G401 (cell line): ENCODE data around the gene HEXD. TPM values are rescaled to one million over a fixed set of nuclear protein-coding genes. Genes with fewer than 3 reads are reported as not detected.
"Not testable (repeated sequence)": the region's sequence is repeated elsewhere in the genome, so short reads cannot be mapped to it uniquely, and the experiment has no call there.

Experiments
- DNase-seq: peaks from one replicate; pipeline ENCODE4 v3.0.0-alpha.2; 2015; ENCODE audit warnings: low spot score
- in situ Hi-C: cut with HindIII; loops from 2 replicates; pipeline ENCODE4 v1.10.0; 2016; ENCODE audit warnings: low sequenced_read_pairs, mixed read lengths
- total RNA-seq: library from RNA; depleted of rRNA; stranded (reverse); fragments of >200 nt; shearing (Covaris generic); gene quantifications from 2 replicates; pipeline ENCODE4 v1.2.3, GENCODE V29; 2014

HEXD gene
- total RNA-seq, 1 experiment from 2014 or later: 27.4 TPM

DNA sequence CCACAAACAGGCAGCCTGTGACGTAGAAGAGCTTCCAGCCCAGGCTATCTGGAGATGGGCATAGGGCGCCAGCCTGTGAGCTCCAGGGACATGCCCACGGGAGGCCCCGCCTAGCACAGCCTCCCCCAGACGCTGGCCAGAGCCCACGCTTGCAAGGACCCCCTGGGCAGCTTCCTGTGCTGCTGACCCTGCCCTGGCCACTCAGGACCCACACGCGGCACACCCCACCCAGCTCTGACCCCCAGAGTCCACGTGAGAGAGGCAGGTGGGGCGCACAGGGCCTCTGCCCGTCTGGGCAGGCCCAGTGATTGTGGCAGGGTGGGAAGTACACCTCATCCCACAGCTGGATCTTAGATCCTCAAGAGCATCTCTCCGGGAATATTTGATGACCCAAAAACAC, 28.5 kb downstream of the HEXD start:
- in situ Hi-C loops: no loop called here
- no peak for DNase-seq

DNA sequence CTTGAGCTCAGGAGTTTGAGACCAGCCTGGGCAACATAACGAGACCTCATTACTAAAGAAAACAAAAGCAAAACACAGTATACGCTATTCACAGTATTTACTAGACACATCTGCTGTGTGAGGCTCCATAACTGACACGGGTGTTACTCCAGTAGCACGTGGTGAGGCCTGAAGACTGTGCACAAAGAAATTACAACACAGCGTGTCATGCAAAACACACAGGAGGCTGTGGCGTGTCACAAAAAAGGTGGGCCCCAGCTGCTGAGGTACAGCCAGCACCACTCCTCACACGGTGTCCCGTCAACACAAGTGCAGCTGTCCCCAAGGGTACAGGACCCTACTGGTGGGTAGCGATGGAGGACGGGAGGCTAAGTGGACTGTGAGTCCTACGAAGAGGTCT, 29.7 kb downstream of the HEXD start:
- in situ Hi-C loops: no loop called here
- no peak for DNase-seq

DNA sequence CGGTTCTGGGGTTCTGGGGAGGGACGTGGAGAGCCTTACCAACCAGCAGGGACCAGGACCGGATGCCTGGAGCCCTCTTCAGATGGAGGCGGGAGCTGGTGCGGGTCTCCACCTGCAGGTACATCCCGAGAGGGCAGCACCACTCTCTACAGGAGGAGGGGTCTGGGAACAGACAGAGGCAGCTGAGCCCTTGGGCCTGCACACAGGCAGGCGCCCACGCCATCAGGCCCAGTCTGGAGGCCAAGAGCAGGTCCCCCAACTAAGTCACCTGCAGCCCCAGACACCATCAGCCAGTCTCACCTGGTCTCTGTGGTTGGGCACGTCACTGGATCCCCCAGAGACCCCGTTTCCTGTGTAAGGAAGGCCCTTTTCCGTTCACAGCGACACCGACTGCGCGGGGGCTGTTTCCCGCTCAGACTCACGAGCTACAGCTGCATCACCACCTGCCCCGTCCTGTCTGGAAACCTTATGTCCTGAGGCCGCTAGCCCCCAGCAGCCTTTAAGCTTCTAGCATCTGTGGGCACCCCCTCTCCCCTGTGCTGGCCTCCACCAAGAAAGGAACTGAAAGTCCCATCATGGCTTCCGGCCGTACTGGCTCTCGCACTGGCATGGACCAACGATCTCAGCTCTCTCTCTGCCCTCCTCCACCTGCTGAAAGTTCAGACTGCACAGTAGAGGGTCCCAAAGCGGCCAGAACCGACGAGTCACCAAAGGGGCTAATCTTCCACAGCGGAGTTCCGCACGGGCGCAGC, 31.2 kb downstream of the HEXD start:
- in situ Hi-C loops: no loop called here
- no peak for DNase-seq

DNA sequence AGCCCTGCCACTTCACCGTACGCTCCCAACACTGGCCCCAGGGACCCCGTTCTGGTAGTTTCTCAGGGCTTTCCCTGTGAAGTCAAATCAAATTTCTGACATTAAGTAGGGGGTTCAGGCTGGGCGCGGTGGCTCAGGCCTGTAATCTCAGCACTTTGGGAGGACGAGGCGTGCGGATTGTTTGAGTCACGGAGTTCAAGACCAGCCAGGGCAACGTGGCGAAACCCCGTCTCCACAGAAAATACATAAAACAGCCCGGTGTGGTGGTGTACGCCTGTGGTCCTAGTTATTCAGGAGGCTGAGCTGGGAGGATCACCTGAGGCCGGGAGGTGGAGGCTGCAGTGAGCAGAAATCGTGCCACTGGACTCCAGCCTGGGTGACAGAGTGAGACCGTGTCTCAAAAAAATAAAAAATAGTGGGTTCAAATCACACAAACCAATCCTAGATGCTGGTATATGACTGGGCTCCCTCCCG, 31.8 kb downstream of the HEXD start:
- DNase-seq: no peak
- in situ Hi-C loops: no loop called here

DNA sequence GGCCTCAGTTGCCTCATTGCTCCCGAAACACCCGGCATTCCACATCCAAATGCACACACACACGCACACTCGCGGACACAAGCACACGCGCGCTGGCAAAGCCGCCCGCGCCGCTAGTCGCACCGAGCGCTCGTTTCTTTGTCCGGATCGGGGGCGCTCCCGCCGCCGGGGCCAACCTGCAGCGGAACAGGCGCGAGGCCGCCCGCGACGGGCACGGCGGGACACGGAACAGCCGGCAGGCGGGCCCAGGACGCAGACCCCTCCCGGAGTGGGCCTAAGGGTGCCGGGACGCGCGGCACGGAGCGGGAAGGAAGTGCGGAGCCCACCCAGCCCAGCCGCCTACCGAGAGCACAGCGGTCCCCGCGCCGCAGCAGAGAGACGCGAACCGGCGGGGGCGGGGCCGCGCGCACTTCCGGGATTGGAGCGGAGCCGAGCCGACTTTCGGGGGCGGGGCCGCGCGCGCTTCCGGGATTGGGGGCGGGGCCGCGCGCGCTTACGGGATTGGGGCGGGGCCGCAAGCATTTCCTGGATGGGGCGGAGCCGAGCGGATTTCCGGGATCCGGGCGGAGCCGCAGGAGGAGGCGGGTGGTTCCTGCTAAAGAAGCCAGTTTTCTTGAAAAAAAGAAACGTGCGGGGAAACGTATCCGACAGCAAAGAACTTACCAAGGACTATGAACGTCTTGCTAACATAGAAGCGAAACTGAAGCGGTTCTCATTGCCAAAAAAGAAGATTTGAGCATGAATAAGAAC, 32.4 kb downstream of the HEXD start, which contains the start of gene CYBC1:
TSS of gene CYBC1 (minus strand) at position 396 of the 750 bp plus-strand sequence. CDS start 1,498 bp downstream, outside the sequence.
- in situ Hi-C loops: no loop called here

DNA sequence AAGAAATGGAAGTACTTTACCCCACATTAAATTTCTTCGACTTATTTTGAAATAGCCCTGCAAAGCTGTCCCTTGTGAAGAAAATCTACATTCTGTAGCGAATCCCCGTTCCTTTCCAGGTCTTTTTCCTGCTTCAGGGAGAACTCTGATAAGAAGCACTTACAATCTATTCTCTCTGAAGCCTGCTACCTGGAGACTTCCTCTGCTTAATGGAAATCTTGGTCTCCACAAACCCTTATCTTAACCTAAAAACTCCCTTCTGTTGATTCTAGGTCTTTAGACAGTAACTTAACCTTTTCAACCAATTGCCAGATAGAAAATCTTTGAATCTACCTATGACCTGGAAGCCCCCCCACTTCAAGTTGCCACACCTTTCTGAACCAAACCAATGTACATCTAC, 34.0 kb downstream of the HEXD start:
- in situ Hi-C loops: no loop called here
- DNase-seq: no peak

More for the DNA sequence above, 32.4 kb downstream of the HEXD start, which contains the start of gene CYBC1:
- peak; percentile 90 for DNase-seq

DNA sequence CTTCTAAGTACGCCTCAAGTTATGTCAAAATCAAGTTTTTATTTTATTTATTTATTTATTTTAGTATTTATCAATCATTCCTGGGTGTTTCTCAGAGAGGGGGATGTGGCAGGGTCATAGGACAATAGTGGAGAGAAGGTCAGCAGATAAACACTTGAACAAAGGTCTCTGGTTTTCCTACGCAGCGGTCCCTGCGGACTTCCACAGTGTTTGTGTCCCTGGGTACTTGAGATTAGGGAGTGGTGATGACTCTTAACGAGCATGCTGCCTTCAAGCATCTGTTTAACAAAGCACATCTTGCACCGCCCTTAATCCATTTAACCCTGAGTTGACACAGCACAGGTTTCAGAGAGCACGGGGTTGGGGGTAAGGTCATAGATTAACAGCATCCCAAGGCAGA, 35.0 kb downstream of the HEXD start:
- in situ Hi-C loops, DNase-seq: not testable (repeated sequence)

DNA sequence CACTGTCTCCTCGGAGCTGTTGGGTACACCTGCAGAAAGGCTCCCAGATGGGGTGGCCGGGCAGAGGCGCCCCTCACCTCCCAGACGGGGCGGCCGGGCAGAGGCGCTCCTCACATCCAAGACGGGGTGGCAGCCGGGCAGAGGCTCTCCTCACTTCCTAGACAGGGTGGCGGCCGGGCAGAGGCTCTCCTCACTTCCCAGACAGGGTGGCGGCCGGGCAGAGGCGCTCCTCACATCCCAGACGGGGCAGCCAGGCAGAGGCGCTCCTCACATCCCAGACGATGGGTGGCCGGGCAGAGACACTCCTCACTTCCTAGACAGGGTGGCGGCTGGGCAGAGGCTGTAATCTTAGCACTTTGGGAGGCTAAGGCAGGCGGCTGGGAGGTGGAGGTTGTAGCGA, 35.6 kb downstream of the HEXD start:
- in situ Hi-C loops: not testable (repeated sequence)

DNA sequence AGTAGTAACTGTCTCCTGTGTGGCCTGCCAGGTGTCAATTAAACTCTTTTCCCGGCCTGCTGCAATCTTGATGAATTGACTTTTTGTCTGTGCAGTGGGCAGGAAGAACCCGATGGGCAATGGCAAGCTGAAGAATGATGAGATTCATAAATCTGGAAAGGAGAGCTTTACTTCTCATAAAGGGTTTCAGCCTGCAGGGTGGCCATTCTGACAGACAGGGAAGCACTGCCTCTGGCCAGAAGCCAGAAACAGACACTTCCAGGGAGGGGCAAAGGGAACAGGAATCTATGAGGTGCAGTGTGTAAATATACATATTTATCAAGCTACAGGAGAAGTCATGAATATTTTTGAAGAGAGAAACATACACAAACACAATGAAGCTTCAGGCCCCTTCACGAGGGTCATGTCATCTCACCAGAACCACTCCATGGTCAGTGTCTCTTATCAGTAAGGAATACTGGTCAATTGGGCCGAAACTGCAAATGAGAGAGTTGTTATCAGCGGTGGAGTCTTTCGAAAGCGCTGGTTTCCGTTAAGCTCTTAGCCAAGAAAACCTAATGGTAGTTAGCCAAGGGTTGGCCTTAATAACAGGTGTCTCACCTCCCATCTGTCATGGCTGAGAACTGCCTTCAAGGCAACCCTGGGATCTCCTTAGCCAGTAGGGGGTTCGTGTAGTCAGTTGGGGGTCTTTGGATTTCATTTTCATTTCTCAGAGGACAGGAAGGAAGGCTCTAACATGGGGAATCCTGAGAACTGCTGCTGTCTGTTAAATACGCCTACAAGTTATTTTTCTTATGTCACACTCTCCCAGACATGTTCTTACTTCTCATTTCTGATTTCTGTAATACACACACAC, 39.2 kb downstream of the HEXD start:
- DNase-seq: no peak
- in situ Hi-C loops: no loop called here

More for the DNA sequence above, 35.6 kb downstream of the HEXD start:
- DNase-seq: not testable (repeated sequence)

DNA sequence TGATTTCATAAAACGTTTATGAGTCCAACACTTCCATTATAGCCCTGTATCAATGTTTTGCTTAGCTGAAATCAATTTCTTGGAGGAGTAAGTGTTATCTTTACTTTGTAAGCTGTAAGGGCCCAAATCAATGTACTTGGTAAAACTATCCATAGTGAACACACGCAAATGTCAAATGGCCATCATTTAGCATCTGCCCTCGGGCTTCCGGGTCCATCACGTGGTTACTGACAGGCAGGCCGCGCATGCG, 39.7 kb downstream of the HEXD start:
- DNase-seq: no peak
- in situ Hi-C loops: no loop called here

DNA sequence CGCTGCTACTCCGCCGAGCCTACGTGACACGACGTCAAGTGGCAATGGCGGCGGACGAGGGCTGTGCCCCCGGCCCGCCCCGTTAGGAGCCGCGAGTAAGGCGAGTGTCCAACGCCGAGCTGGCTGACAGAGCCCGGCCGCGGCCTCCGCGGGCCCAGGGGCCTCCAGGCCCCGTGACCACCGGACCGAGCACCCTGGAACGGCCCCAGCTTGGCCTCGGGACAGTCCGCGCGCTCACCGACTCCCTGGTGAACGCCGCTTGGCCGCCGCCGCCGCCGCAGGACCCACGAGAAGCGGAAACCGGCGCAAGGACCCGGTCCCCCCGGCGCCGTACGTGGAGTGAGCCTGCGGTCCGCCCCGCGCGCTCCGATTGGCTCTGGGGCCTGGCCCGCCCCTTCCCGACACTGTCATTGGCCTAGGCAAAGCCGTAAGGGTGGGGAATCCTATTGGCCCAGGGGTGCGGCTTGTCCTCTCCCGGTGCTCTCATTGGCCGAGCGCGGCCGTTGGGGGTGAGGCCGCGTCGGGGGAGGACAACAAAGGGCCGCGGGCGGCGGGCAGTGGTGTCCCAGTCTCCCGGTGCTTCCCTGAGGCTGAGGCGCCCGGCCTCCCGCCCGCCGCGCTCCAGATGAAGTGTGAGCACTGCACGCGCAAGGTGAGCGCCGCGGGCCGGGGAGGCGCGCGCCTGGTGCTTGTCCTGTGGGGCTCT, 40.2 kb downstream of the HEXD start, which contains the start of gene NARF:
TSS of gene NARF (plus strand) at position 563 of the 706 bp plus-strand sequence. CDS start at position 626, 63 bp downstream.
- in situ Hi-C loops: no loop called here
- DNase-seq: peak; percentile 99

DNA sequence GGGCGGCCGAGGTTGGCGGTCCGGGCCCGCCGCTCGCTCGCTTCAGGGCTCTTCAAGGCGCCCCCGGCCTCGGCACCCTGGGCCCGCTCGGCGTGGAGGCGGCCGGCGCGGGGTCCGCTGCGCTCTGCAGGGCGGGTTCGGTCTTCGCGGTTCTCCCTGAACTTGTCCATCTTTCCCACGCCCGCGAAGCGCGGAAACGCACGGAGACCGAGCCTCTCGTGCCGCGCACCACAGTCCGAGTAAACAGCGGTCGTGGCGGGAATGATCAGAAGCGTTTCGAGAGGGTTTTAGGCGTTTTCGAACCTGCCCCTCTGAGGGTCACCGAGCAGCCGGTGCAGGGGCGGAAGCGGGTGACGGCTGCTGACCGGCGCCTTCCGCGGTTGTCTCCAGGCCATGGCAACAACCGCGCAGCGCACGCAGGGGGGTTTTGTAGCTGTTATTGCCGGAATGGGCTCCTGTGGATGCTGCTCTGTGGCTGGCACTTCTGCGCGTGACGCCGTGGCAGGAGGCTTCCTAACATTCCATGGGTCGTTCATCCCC, 40.8 kb downstream of the HEXD start:
- DNase-seq: peak; percentile 16
- in situ Hi-C loops: no loop called here

DNA sequence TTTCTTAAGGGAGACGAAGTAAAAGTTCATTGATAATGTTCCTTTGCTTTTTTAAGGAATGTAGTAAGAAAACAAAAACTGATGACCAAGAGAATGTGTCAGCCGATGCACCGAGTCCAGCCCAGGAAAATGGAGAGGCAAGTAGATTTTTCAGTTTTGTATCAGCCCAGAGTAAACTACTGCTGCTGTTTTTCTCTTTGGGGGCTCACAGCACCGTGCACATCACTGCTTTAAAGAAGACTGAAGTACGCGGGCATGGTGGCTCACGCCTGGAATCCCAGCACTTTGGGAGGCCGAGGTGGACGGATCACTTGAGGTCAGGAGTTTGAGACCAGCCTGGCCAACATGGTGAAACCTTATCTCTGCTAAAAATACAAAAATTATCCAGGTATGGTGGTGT, 41.8 kb downstream of the HEXD start:
- DNase-seq, in situ Hi-C loops: not testable (repeated sequence)

DNA sequence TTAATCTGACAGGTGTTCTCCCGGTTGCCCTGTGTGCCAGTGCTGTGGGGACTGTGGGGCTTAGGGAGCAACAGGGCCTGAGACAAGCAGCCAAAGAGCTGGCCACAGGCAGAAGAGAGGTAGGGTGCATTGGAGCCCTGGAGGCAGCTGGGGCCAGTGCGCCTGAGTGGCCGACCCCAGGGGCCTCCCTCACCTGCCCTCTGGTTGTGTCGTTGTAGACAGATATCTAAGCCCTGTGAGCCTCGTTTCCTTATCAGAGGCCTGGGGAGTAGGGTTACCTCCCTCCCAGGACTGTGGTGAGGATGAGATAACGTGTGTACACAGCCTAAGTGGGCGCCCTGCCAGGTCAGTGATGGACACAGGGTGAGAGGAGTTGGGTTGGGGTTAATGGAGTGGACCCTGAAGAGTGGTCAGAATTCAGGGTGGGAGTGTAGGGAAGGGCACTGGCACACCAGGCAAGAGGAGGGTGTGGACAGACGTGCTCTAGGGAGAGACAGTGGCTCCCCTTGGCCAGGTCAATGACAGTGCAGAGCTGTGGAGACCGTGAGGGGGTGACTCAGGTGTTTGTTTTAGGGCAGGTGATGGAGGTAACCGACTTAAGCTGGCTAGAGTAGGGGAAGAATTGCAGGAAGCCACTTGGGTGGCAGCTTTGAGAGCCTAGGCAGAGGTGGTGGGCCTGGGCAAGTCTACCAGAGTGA, 43.8 kb downstream of the HEXD start:
- no peak for DNase-seq
- in situ Hi-C loops: no loop called here

DNA sequence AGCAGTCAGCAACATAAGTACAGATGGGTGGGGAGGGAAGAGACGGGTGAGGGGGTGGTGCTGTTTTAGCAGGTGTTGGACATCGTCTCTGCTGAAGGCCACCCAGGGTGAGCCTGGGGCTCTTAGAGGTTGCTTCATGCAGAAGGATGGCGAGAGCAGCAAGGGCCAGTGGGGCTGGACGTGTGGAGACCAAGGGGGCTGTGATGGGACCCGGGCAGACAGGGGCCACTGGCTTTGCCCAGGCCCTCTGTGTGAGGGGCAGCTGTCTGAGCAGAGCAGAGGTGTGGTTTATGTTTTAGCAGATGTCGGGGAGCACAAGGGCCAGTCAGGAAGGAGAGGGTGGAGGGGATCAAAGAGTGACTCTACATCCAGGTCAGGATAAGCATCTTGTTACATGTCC, 45.2 kb downstream of the HEXD start:
- in situ Hi-C loops: no loop called here
- no peak for DNase-seq

DNA sequence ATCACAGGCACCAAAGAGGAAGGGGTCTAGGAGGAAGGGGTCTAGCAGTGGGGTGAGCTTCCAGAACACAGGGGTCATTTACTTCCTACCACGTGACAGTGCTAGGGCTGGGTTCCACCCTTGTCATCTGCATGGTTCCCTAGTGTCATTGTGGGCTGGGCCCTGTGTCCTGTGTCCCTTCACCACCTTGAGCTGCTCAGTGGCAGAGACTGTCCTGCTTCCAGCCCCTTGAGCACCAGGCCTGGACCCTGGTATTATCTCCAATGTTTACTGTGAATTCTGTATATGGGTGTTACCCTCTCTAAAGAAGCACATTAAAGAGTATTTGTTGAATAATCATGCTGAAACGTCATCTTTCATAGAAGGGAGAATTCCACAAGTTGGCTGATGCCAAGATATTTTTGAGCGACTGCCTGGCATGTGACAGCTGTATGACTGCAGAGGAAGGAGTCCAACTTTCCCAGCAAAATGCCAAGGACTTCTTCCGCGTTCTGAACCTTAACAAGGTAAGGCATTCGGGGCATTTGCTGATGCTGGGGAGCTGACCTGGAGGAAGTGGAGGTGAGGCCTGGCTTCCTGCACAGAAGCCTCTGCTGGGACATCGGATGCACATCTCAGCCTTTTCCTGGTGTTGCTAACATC, 45.9 kb downstream of the HEXD start:
- no peak for DNase-seq
- in situ Hi-C loops: no loop called here

DNA sequence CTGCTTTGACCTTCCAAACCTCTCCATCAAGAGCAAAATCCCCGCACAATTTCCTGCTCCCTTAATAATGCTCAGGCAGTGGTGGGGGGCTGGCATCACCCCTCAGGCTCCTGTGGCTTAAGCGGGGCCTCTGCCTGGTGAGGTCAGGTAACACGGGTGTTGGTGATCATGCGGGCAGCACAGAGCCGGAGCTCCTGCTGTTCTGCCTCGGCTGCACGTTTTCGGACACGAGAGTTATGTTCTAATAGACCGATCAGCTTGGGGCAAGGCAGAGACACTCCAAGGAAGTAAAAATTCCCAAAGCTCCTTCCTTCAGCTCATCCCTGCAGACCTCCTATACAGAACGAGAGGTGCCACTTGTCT, 46.4 kb downstream of the HEXD start:
- in situ Hi-C loops: no loop called here
- no peak for DNase-seq
